CD4-positive, alpha-beta T cell (primary cell): ENCODE data around the gene ABCC11. TPM values are rescaled to one million over a fixed set of nuclear protein-coding genes. Genes with fewer than 3 reads are reported as not detected.

Experiments used
- ATAC-seq: fragments of 200-7000 bp; cut with Tn5 transposase; one replicate; pipeline ENCODE4 v1.10.0; 2022; ENCODE audit warnings: mild to moderate bottlenecking; ENCODE audit not compliant: poor library complexity
- CTCF ChIA-PET: fragments of 350-600 bp; sonication (Branson Sonifier 250); formaldehyde crosslinking; loops from one replicate; lab custom pipeline; 2021; ENCODE audit warnings: antibody characterized with exemption, inconsistent platforms; lab: Charles Lee
- POLR2A ChIA-PET: fragments of 350-600 bp; sonication (Branson Sonifier 250); formaldehyde crosslinking; loops from one replicate; lab custom pipeline; 2021; ENCODE audit warnings: antibody characterized with exemption, inconsistent platforms; lab: Charles Lee
- DNase-seq, 14 experiments: peaks; one replicate each; pipeline ENCODE4 v3.0.0-alpha.2; 2013 to 2020; ENCODE audit warnings: mixed read lengths in 2 of 14
- H3K27ac ChIP-seq, 2 donors: one replicate each; pipeline versions ENCODE4 v1.5.1 to v1.7.0; 2013; ENCODE audit warnings: low read length in 2 of 2, low read depth in 1 of 2, mild to moderate bottlenecking in 1 of 2
- H3K27me3 ChIP-seq, 2 experiments: 1 replicate in 1 of 2; 2 replicates in 1 of 2; pipeline versions ENCODE4 v1.6.1 to v1.7.0; 2013; ENCODE audit warnings: low read length in 2 of 2, control low read depth in 1 of 2, mild to moderate bottlenecking in 1 of 2, moderate library complexity in 1 of 2; ENCODE audit not compliant: insufficient read depth in 2 of 2, control insufficient read depth in 1 of 2
- H3K36me3 ChIP-seq: one replicate; pipeline ENCODE4 v1.6.1; 2013; ENCODE audit warnings: low read length, control low read depth; ENCODE audit not compliant: insufficient read depth
- H3K4me1 ChIP-seq: one replicate; pipeline ENCODE4 v1.6.1; 2013; ENCODE audit warnings: low read length, control low read depth; ENCODE audit not compliant: insufficient read depth
- H3K4me3 ChIP-seq: one replicate; pipeline ENCODE4 v1.5.1; 2013; ENCODE audit warnings: mild to moderate bottlenecking, low read length, moderate library complexity
- H3K9me3 ChIP-seq, 2 experiments: 1 replicate in 1 of 2; 2 replicates in 1 of 2; pipeline versions ENCODE4 v1.6.1 to v1.7.0; 2013; ENCODE audit warnings: low read length in 2 of 2, mild to moderate bottlenecking in 2 of 2, control low read depth in 1 of 2, moderate library complexity in 1 of 2; ENCODE audit not compliant: control insufficient read depth in 1 of 2, insufficient read depth in 1 of 2
- H3K27ac Mint-ChIP-seq: one replicate; pipeline ENCODE4 v1.8.0; 2020; ENCODE audit warnings: mixed read lengths
- H3K27me3 Mint-ChIP-seq: one replicate; pipeline ENCODE4 v1.8.0; 2021; ENCODE audit warnings: mixed read lengths
- H3K36me3 Mint-ChIP-seq: one replicate; pipeline ENCODE4 v1.8.0; 2021; ENCODE audit warnings: low read depth, mixed read lengths
- H3K4me1 Mint-ChIP-seq: one replicate; pipeline ENCODE4 v1.8.0; 2021; ENCODE audit warnings: low read depth, mixed read lengths
- H3K4me3 Mint-ChIP-seq: one replicate; pipeline ENCODE4 v1.8.0; 2020; ENCODE audit warnings: mild to moderate bottlenecking, mixed read lengths
- H3K9me3 Mint-ChIP-seq: one replicate; pipeline ENCODE4 v1.8.0; 2020; ENCODE audit warnings: mixed read lengths
- intact Hi-C, 2 experiments: fragments of 100-400 bp; cut with DNase I in 1 of 2; cut with micrococcal nuclease in 1 of 2; formaldehyde crosslinking; loops; one replicate each; pipeline versions ENCODE4 v1.15.1 to v1.9.0; 2023 to 2025; cut with DNase I, micrococcal nuclease
- total RNA-seq, 174 experiments: library from RNA in 2 of 174; stranded (reverse) in 2 of 174; gene quantifications; one replicate each; pipeline ENCODE4 v1.2.3 and lab custom pipeline; 2021 to 2026
- TF ChIP-seq, protein P1 (sequence below): fragments of 200-600 bp; IDR thresholded peaks from one replicate; pipeline ENCODE4 v1.8.0; 2022; ENCODE audit warnings: antibody characterized with exemption, mild to moderate bottlenecking

ABCC11 gene
- total RNA-seq, 2 experiments from 2014 or later = 0.08 TPM; not detected in 1

DNA sequence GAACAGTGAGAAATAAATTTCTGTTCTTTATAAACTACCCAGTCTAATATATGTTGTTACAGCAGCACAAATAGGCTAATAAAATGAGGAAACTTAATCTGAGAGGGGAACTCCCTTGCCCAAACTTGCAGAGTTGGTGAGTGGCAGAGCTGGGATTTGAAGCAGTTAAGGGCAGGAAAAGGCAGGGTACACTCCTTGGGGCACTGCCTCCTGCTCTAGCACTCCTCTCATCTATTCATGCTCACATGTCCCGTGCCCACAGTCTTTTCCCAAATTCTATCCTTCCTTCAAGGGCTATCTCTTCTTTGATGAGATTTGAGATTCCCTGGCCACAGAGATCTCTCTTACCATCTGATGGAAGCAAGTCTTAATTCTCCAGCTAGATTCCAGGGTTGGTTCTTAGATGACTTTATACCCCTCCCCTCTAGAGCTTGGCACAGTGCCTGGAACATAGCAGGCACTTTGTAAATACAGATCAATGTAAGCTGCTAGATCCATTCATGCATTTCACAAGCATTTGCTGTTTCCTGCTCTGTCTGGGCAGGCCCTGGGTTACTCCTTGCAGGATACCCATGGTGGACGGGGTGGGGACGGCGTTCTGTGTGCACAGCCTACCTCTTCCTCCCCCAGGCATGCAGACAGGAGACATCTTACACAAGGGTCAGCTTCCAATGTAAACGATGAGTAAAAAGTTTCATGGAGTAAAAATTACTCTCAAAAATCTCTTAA, 52.3 kb downstream of the ABCC11 start:
- Histone ChIP-seq H3K9me3 (no peaks in the 10 kb centered on the region), H3K4me1 (no peaks in the 10 kb centered on the region), H3K36me3 (no peaks in the 10 kb centered on the region), H3K27me3 (no peaks in the 10 kb centered on the region), H3K4me3 (no peak overlapping the region), H3K27ac (no peak overlapping the region)
- ATAC-seq (no peak), DNase-seq (no peak)
- no peaks in the 10 kb centered on the region for H3K9me3 Mint-ChIP-seq
- TF ChIP-seq, protein P1, sequence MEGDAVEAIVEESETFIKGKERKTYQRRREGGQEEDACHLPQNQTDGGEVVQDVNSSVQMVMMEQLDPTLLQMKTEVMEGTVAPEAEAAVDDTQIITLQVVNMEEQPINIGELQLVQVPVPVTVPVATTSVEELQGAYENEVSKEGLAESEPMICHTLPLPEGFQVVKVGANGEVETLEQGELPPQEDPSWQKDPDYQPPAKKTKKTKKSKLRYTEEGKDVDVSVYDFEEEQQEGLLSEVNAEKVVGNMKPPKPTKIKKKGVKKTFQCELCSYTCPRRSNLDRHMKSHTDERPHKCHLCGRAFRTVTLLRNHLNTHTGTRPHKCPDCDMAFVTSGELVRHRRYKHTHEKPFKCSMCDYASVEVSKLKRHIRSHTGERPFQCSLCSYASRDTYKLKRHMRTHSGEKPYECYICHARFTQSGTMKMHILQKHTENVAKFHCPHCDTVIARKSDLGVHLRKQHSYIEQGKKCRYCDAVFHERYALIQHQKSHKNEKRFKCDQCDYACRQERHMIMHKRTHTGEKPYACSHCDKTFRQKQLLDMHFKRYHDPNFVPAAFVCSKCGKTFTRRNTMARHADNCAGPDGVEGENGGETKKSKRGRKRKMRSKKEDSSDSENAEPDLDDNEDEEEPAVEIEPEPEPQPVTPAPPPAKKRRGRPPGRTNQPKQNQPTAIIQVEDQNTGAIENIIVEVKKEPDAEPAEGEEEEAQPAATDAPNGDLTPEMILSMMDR = no peak
- H3K27me3 Mint-ChIP-seq = peaks cover 7% of the 10 kb centered on the region
- H3K4me3 Mint-ChIP-seq = no peak overlapping the region
- no peak overlapping the region for H3K27ac Mint-ChIP-seq
- H3K36me3 Mint-ChIP-seq = no peaks in the 10 kb centered on the region
- ChIA-PET CTCF (no interaction called here), POLR2A (interaction anchor here (0.6 kb wide), 1 partner anchor 12 kb away, joined by 5 read pairs; no protein-coding TSS in a partner anchor)
- no peaks in the 10 kb centered on the region for H3K4me1 Mint-ChIP-seq
- intact Hi-C loops = no loop called here

DNA sequence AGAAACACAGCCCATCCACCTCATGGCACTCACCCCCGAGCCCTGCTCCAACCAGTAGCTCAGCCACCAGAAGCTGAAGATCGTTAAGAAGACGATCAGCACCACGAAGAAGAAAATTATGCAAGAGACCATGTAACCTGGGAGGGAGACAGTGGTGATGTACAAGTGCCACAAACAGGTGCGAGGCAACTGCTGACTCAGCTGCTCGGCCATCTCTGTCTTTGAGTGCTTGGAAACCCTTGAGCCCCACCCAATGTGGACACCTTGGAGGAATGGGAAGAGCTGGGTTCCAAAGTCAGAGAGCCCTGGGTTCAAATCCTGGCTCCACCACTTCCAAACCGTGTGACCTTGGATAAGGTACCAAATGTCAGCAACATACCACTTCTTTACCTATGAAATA, 53.5 kb downstream of the ABCC11 start:
- H3K9me3 Mint-ChIP-seq = no peaks in the 10 kb centered on the region
- Histone ChIP-seq H3K4me1 (no peaks in the 10 kb centered on the region), H3K9me3 (no peaks in the 10 kb centered on the region), H3K4me3 (no peak overlapping the region), H3K27ac (no peak overlapping the region), H3K36me3 (no peaks in the 10 kb centered on the region), H3K27me3 (no peaks in the 10 kb centered on the region)
- H3K27ac Mint-ChIP-seq = no peak overlapping the region
- POLR2A ChIA-PET = no interaction called here
- TF ChIP-seq, protein P1 = no peak
- no peaks in the 10 kb centered on the region for H3K36me3 Mint-ChIP-seq
- intact Hi-C loops = no loop called here
- no peak for ATAC-seq
- CTCF ChIA-PET = no interaction called here
- peaks cover 7% of the 10 kb centered on the region for H3K27me3 Mint-ChIP-seq
- no peak overlapping the region for H3K4me3 Mint-ChIP-seq
- no peak for DNase-seq
- no peaks in the 10 kb centered on the region for H3K4me1 Mint-ChIP-seq

DNA sequence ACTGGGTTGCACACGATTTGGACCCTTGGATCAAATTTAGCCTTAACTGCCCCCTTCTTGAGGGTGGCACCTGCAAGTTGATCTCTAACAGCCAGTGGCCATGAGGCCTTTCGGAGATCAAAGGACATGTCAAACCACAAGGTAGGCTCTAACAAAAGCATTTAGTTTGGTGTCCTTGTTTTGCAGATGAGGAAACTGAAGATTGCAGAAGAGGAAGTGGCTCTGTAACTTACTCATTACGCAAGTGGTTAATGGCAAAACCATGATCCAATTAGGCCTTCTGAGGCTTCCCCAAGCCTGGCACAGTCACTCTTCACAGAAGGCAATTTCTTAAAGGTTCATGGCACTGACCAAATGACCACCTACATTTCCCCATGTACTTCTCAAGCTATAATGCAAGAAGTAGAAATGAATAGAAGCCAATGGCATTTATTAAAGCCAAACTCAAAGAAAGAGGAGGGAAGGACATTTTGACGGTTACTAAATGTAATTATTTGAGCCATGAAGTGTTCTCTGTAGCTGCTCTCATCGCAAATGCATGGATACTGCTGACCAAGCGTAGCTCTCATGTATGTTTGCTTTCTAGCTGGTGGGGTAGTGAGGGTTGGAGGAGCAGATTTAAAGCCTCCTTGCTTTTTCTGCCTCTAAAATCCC, 58.8 kb downstream of the ABCC11 start:
- Histone ChIP-seq H3K4me1 (no peaks in the 10 kb centered on the region), H3K4me3 (no peak overlapping the region), H3K27ac (no peak overlapping the region), H3K36me3 (no peaks in the 10 kb centered on the region), H3K27me3 (no peaks in the 10 kb centered on the region), H3K9me3 (no peaks in the 10 kb centered on the region)
- Mint-ChIP-seq H3K9me3 (no peaks in the 10 kb centered on the region), H3K27ac (no peak overlapping the region), H3K36me3 (no peaks in the 10 kb centered on the region), H3K4me3 (no peak overlapping the region), H3K4me1 (no peaks in the 10 kb centered on the region), H3K27me3 (no peaks in the 10 kb centered on the region)
- intact Hi-C loops = no loop called here
- ChIA-PET CTCF (no interaction called here), POLR2A (no interaction called here)
- ATAC-seq (no peak), DNase-seq (peak in 3 of 14 experiments; percentile 23 to 46 (median 42))
- TF ChIP-seq, protein P1 = no peak
